HCT116 (cell line): Measurements from ENCODE around the gene GPS2. TPM values are rescaled to one million over a fixed set of nuclear protein-coding genes. Genes with fewer than 3 reads are reported as not detected.

ENCODE experiments used
- ATAC-seq: fragments of 200-7000 bp; cut with Tn5 transposase; 2 replicates; pipeline ENCODE4 v1.9.1; 2020; ENCODE audit warnings: mild to moderate bottlenecking, moderate library complexity
- BruUV-seq: library from RNA; stranded (reverse); fragments of 400-500 nt; replicated peaks from 2 replicates; lab custom pipeline; 2021; lab: Mats Ljungman, UMichigan
- CTCF ChIA-PET: fragments of 300-600 bp; sonication (Branson Sonifier 250); formaldehyde crosslinking; loops from one replicate; lab custom pipeline; 2021; ENCODE audit warnings: antibody characterized with exemption; lab: Charles Lee
- POLR2A ChIA-PET: fragments of 300-600, 350-600 bp; sonication (Branson Sonifier 250); formaldehyde crosslinking; loops from one replicate; lab custom pipeline; 2021; ENCODE audit warnings: antibody characterized with exemption; lab: Charles Lee
- RAD21 ChIA-PET, 2 experiments: fragments of 300-600 bp; sonication (Branson Sonifier 250); formaldehyde crosslinking; loops; one replicate each; lab custom pipeline; 2023; ENCODE audit warnings: low total read pairs in 2 of 2; ENCODE audit not compliant: uncharacterized antibody in 2 of 2, unreplicated experiment in 2 of 2, low non-redundant PET in 1 of 2; lab: Charles Lee
- DNase-seq: peaks from one replicate; pipeline ENCODE4 v3.0.0-alpha.2; 2010; ENCODE audit warnings: low read depth, low spot score
- H2AFZ ChIP-seq: fragments of 200-600 bp; shearing (Covaris generic), sonication (generic); 2 replicates; pipeline ENCODE4 v1.6.1; 2017; ENCODE audit warnings: low read depth, mixed run types, mixed read lengths, antibody characterized with exemption, low read length; ENCODE audit not compliant: poor library complexity, severe bottlenecking
- H3K27ac ChIP-seq: 2 replicates; pipeline ENCODE4 v1.5.1; 2012; ENCODE audit warnings: low read depth, low read length
- H3K27me3 ChIP-seq: fragments of 200-600 bp; sonication (generic); 2 replicates; pipeline ENCODE4 v1.6.1; 2016; ENCODE audit warnings: mixed run types, low read length, mixed read lengths; ENCODE audit not compliant: insufficient read depth
- H3K36me3 ChIP-seq, 2 experiments: fragments of 200-500 bp in 1 of 2; fragments of 200-600 bp in 1 of 2; sonication (Bioruptor generic) in 1 of 2; sonication (generic) in 1 of 2; 2 replicates each; pipeline versions ENCODE4 v1.5.1 to v1.6.1; 2014 to 2016; ENCODE audit warnings: low read length in 2 of 2, inconsistent platforms in 1 of 2, mixed read lengths in 1 of 2, mixed run types in 1 of 2; ENCODE audit not compliant: insufficient read depth in 2 of 2, control insufficient read depth in 1 of 2
- H3K4me1 ChIP-seq, 2 experiments: fragments of 200-600 bp in 1 of 2; sonication (generic) in 1 of 2; 2 replicates each; pipeline versions ENCODE4 v1.5.1 to v1.6.1; 2012 to 2017; ENCODE audit warnings: low read length in 2 of 2, inconsistent platforms in 1 of 2, mild to moderate bottlenecking in 1 of 2, mixed read lengths in 1 of 2, mixed run types in 1 of 2, moderate library complexity in 1 of 2; ENCODE audit not compliant: insufficient read depth in 2 of 2, control insufficient read depth in 1 of 2
- H3K4me2 ChIP-seq: fragments of 200-600 bp; sonication (generic); 2 replicates; pipeline ENCODE4 v1.6.1; 2017; ENCODE audit warnings: mixed run types, low read length, mixed read lengths
- H3K4me3 ChIP-seq, 2 experiments: fragments of 200-600 bp in 1 of 2; sonication (generic) in 1 of 2; replicated peaks in 1 of 2; 2 replicates each; pipeline ENCODE4 v1.5.1; 2011 to 2016; ENCODE audit warnings: low read length in 2 of 2, control low read depth in 1 of 2, low read depth in 1 of 2, mild to moderate bottlenecking in 1 of 2, mixed read lengths in 1 of 2, mixed run types in 1 of 2
- H3K79me2 ChIP-seq: fragments of 200-600 bp; sonication (generic); 2 replicates; pipeline ENCODE4 v1.6.1; 2017; ENCODE audit warnings: mild to moderate bottlenecking, mixed run types, low read length, moderate library complexity, mixed read lengths; ENCODE audit not compliant: insufficient read depth
- H3K9ac ChIP-seq: fragments of 200-600 bp; sonication (generic); 2 replicates; pipeline ENCODE4 v1.6.1; 2016; ENCODE audit warnings: low read length, mixed read lengths
- H3K9me2 ChIP-seq: fragments of 200-600 bp; sonication (generic), shearing (Covaris generic); 2 replicates; pipeline ENCODE4 v1.6.1; 2017; ENCODE audit warnings: mixed run types, mild to moderate bottlenecking, moderate library complexity; ENCODE audit not compliant: insufficient read depth
- H3K9me3 ChIP-seq, 2 experiments: fragments of 200-500 bp in 1 of 2; fragments of 200-600 bp in 1 of 2; sonication (Bioruptor generic) in 1 of 2; sonication (generic) in 1 of 2; 2 replicates each; pipeline ENCODE4 v1.6.1; 2014 to 2017; ENCODE audit warnings: low read length in 2 of 2, mixed read lengths in 2 of 2, inconsistent platforms in 1 of 2, low read depth in 1 of 2, mild to moderate bottlenecking in 1 of 2, mixed run types in 1 of 2, moderate library complexity in 1 of 2; ENCODE audit not compliant: control insufficient read depth in 1 of 2, insufficient read depth in 1 of 2
- H4K20me1 ChIP-seq: fragments of 200-600 bp; sonication (generic), shearing (Covaris generic); 2 replicates; pipeline ENCODE4 v1.6.1; 2017; ENCODE audit warnings: mixed run types, mild to moderate bottlenecking, moderate library complexity; ENCODE audit not compliant: insufficient read depth
- ATF3 ChIP-seq: IDR thresholded peaks from 2 replicates; pipeline ENCODE4 v1.6.1; 2012
- CEBPB ChIP-seq: IDR thresholded peaks from 2 replicates; pipeline ENCODE4 v1.6.1; 2012; ENCODE audit warnings: low read depth
- ELF1 ChIP-seq: IDR thresholded peaks from 2 replicates; pipeline ENCODE4 v1.6.1; 2012; ENCODE audit warnings: low read depth, borderline replicate concordance
- EZH2 ChIP-seq: fragments of 200-600 bp; sonication (generic); IDR thresholded peaks from 2 replicates; pipeline ENCODE4 v1.6.1; 2017; ENCODE audit warnings: antibody characterized with exemption, mixed run types
- JUND ChIP-seq: IDR thresholded peaks from 2 replicates; pipeline ENCODE4 v1.6.1; 2012
- POLR2A ChIP-seq: IDR thresholded peaks from 2 replicates; pipeline ENCODE4 v1.7.0; 2011; ENCODE audit warnings: borderline replicate concordance; ENCODE audit not compliant: insufficient read depth, insufficient read length; ENCODE audit errors: extremely low read depth
- POLR2AphosphoS5 ChIP-seq: IDR thresholded peaks from 2 replicates; pipeline ENCODE4 v1.6.1; 2011; ENCODE audit warnings: mild to moderate bottlenecking, low read depth, low read length, moderate library complexity
- RAD21 ChIP-seq: IDR thresholded peaks from 2 replicates; pipeline ENCODE4 v1.6.1; 2012; ENCODE audit warnings: low read depth, mild to moderate bottlenecking
- SP1 ChIP-seq: IDR thresholded peaks from 2 replicates; pipeline ENCODE4 v1.6.1; 2012; ENCODE audit warnings: low read depth
- SRF ChIP-seq: IDR thresholded peaks from 2 replicates; pipeline ENCODE4 v1.6.1; 2012; ENCODE audit warnings: low read depth
- YY1 ChIP-seq: IDR thresholded peaks from 2 replicates; pipeline ENCODE4 v1.6.1; 2011; ENCODE audit warnings: low read length, low read depth, moderate library complexity, mild to moderate bottlenecking; ENCODE audit not compliant: insufficient replicate concordance; ENCODE audit errors: extremely low read depth
- ZBTB33 ChIP-seq: IDR thresholded peaks from 2 replicates; pipeline ENCODE4 v1.6.1; 2011; ENCODE audit warnings: mild to moderate bottlenecking, low read length, moderate library complexity; ENCODE audit not compliant: insufficient replicate concordance; ENCODE audit errors: extremely low read depth
- ZNF274 ChIP-seq: fragments of 200-500 bp; sonication (Bioruptor generic); IDR thresholded peaks from 2 replicates; pipeline ENCODE4 v1.6.1; 2014; ENCODE audit warnings: mild to moderate bottlenecking, low read depth, low read length, inconsistent platforms
- intact Hi-C: fragments of 100-400 bp; cut with micrococcal nuclease; formaldehyde crosslinking; loops from 2 replicates; pipeline ENCODE4 v1.10.0; 2022
- total RNA-seq: library from RNA; stranded (reverse); gene quantifications from one replicate; pipeline ENCODE4 v1.2.1, GENCODE V29; 2021; ENCODE audit not compliant: unreplicated experiment
- TF ChIP-seq, protein P1 (sequence below), 3 experiments: fragments of 200-600 bp in 1 of 3; sonication (generic) in 1 of 3; IDR thresholded peaks in 2 of 3; conservative IDR thresholded peaks in 1 of 3; 2 replicates each; pipeline ENCODE4 v1.5.1; 2012 to 2017; ENCODE audit warnings: low read depth in 2 of 3, low read length in 2 of 3, antibody characterized with exemption in 1 of 3, borderline replicate concordance in 1 of 3, control low read depth in 1 of 3, mild to moderate bottlenecking in 1 of 3, mixed read lengths in 1 of 3, mixed run types in 1 of 3, moderate library complexity in 1 of 3; ENCODE audit not compliant: insufficient read depth in 1 of 3
- TF ChIP-seq, protein P2 (sequence below): IDR thresholded peaks from 2 replicates; pipeline ENCODE4 v1.6.1; 2012
- TF ChIP-seq, protein P3 (sequence below): IDR thresholded peaks from 2 replicates; pipeline ENCODE4 v1.6.1; 2012; ENCODE audit warnings: low read depth

Gene GPS2
- total RNA-seq, 1 experiment from 2014 or later = 61.3 TPM

- TF ChIP-seq POLR2AphosphoS5 (no peak), ATF3 (no peak), ZBTB33 (no peak)
Observed at GRCh38 chr17:7343250-7343649, 28.1 kb upstream of the GPS2 start (continued).

- Histone ChIP-seq H3K9me3 (no peaks in the 10 kb centered on the region), H3K27me3 (no peaks in the 10 kb centered on the region), H3K36me3 (no peaks in the 10 kb centered on the region), H2AFZ (no peak overlapping the region), H3K9ac (no peak overlapping the region), H3K9me2 (no peaks in the 10 kb centered on the region), H4K20me1 (no peaks in the 10 kb centered on the region), H3K27ac (no peak overlapping the region), H3K4me1 (no peaks in the 10 kb centered on the region; a peak in 1 of 4 replicates), H3K4me3 (no peak overlapping the region), H3K79me2 (no peaks in the 10 kb centered on the region), H3K4me2 (no peak overlapping the region)
- ChIA-PET POLR2A (no interaction called here), CTCF (no interaction called here), RAD21 (no interaction called here)
- no peak for TF ChIP-seq YY1
- TF ChIP-seq SRF = no peak
- no peak for TF ChIP-seq ZNF274
- no peak for TF ChIP-seq POLR2AphosphoS5
- no peak for TF ChIP-seq POLR2A
- no peak for TF ChIP-seq RAD21
- TF ChIP-seq, protein P1, sequence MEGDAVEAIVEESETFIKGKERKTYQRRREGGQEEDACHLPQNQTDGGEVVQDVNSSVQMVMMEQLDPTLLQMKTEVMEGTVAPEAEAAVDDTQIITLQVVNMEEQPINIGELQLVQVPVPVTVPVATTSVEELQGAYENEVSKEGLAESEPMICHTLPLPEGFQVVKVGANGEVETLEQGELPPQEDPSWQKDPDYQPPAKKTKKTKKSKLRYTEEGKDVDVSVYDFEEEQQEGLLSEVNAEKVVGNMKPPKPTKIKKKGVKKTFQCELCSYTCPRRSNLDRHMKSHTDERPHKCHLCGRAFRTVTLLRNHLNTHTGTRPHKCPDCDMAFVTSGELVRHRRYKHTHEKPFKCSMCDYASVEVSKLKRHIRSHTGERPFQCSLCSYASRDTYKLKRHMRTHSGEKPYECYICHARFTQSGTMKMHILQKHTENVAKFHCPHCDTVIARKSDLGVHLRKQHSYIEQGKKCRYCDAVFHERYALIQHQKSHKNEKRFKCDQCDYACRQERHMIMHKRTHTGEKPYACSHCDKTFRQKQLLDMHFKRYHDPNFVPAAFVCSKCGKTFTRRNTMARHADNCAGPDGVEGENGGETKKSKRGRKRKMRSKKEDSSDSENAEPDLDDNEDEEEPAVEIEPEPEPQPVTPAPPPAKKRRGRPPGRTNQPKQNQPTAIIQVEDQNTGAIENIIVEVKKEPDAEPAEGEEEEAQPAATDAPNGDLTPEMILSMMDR (IDR thresholded peaks at IDR 0.05 in 2 of 3, conservative IDR thresholded peaks at IDR 0.05 in 1 of 3; ENCODE audit: borderline replicate concordance in 1 of 3, insufficient read depth in 1 of 3, low read depth in 2 of 3, low read length in 2 of 3) = no peak
- TF ChIP-seq JUND = no peak
- TF ChIP-seq, protein P2, sequence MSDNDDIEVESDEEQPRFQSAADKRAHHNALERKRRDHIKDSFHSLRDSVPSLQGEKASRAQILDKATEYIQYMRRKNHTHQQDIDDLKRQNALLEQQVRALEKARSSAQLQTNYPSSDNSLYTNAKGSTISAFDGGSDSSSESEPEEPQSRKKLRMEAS = no peak
- TF ChIP-seq ELF1 = no peak
- no peak for TF ChIP-seq CEBPB
- TF ChIP-seq, protein P3, sequence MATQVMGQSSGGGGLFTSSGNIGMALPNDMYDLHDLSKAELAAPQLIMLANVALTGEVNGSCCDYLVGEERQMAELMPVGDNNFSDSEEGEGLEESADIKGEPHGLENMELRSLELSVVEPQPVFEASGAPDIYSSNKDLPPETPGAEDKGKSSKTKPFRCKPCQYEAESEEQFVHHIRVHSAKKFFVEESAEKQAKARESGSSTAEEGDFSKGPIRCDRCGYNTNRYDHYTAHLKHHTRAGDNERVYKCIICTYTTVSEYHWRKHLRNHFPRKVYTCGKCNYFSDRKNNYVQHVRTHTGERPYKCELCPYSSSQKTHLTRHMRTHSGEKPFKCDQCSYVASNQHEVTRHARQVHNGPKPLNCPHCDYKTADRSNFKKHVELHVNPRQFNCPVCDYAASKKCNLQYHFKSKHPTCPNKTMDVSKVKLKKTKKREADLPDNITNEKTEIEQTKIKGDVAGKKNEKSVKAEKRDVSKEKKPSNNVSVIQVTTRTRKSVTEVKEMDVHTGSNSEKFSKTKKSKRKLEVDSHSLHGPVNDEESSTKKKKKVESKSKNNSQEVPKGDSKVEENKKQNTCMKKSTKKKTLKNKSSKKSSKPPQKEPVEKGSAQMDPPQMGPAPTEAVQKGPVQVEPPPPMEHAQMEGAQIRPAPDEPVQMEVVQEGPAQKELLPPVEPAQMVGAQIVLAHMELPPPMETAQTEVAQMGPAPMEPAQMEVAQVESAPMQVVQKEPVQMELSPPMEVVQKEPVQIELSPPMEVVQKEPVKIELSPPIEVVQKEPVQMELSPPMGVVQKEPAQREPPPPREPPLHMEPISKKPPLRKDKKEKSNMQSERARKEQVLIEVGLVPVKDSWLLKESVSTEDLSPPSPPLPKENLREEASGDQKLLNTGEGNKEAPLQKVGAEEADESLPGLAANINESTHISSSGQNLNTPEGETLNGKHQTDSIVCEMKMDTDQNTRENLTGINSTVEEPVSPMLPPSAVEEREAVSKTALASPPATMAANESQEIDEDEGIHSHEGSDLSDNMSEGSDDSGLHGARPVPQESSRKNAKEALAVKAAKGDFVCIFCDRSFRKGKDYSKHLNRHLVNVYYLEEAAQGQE = no peak
- TF ChIP-seq EZH2 = no peak
- no peak for TF ChIP-seq SP1
- DNase-seq (no peak), ATAC-seq (no peak)
- intact Hi-C loops = no loop called here
- no TSS peak for BruUV-seq
Observed at GRCh38 chr17:7341842-7342241, 26.7 kb upstream of the GPS2 start.
